H1 (cell line): ENCODE data around the gene TAX1BP1. TPM values are rescaled to one million over a fixed set of nuclear protein-coding genes. Genes with fewer than 3 reads are reported as not detected.

ENCODE experiments used
- CTCF ChIA-PET: fragments of 300-600 bp; sonication (Branson Sonifier 250); formaldehyde crosslinking; loops from one replicate; lab custom pipeline; 2021; ENCODE audit not compliant: partially characterized antibody; lab: Charles Lee
- POLR2A ChIA-PET: fragments of 300-600 bp; sonication (Branson Sonifier 250); formaldehyde crosslinking; loops from one replicate; lab custom pipeline; 2021; ENCODE audit warnings: inconsistent platforms; ENCODE audit not compliant: partially characterized antibody; lab: Charles Lee
- DNase-seq, 2 experiments: peaks; one replicate each; pipeline versions ENCODE4 v3.0.0 to v3.0.0-alpha.2; 2010 to 2022; ENCODE audit warnings: low spot score in 2 of 2, low read depth in 1 of 2, mixed read lengths in 1 of 2
- FAIRE-seq: peaks from 2 replicates; lab custom pipeline; 2011; peaks lifted over from hg19 to GRCh38; lab: Jason Lieb, UNC
- H2AFZ ChIP-seq: 2 replicates; pipeline ENCODE4 v1.8.1; 2012; ENCODE audit warnings: low read length, inconsistent platforms
- H2AK5ac ChIP-seq: 2 replicates; pipeline ENCODE4 v1.6.1; 2013; ENCODE audit warnings: low read depth, low read length
- H2BK120ac ChIP-seq: replicated peaks from 2 replicates; pipeline ENCODE3; 2013; ENCODE audit warnings: low read depth, low read length, inconsistent platforms
- H2BK12ac ChIP-seq: 2 replicates; pipeline ENCODE4 v1.6.1; 2013; ENCODE audit warnings: low read depth, low read length
- H2BK15ac ChIP-seq: 2 replicates; pipeline ENCODE4 v1.6.1; 2013; ENCODE audit warnings: low read length
- H2BK20ac ChIP-seq: 2 replicates; pipeline ENCODE4 v1.6.1; 2013; ENCODE audit warnings: low read length
- H2BK5ac ChIP-seq: 2 replicates; pipeline ENCODE4 v1.6.1; 2013; ENCODE audit warnings: low read depth, low read length
- H3K14ac ChIP-seq: 2 replicates; pipeline ENCODE4 v1.6.1; 2013; ENCODE audit warnings: inconsistent platforms; ENCODE audit not compliant: insufficient read length
- H3K18ac ChIP-seq: 2 replicates; pipeline ENCODE4 v1.6.1; 2013; ENCODE audit warnings: low read length; ENCODE audit errors: extremely low read depth
- H3K23ac ChIP-seq: 2 replicates; pipeline ENCODE4 v1.6.1; 2013; ENCODE audit warnings: inconsistent platforms; ENCODE audit not compliant: insufficient read length
- H3K23me2 ChIP-seq: 2 replicates; pipeline ENCODE4 v1.6.1; 2013; ENCODE audit warnings: low read depth, low read length
- H3K27ac ChIP-seq: 2 replicates; pipeline ENCODE4 v1.6.1; 2011; ENCODE audit warnings: low read depth, low read length, inconsistent platforms
- H3K27me3 ChIP-seq, 4 experiments: replicated peaks in 1 of 4; 1 replicate in 1 of 4; 2 replicates in 3 of 4; pipeline versions ENCODE4 v1.6.1 to v1.8.1; 2011 to 2013; ENCODE audit warnings: low read length in 3 of 4, mild to moderate bottlenecking in 3 of 4, inconsistent platforms in 2 of 4, mixed read lengths in 2 of 4, moderate library complexity in 1 of 4; ENCODE audit not compliant: control insufficient read depth in 3 of 4, insufficient read depth in 3 of 4; ENCODE audit errors: extremely low read depth in 1 of 4
- H3K36me3 ChIP-seq, 4 experiments: 2 replicates each; pipeline versions ENCODE4 v1.6.1 to v1.8.1; 2011 to 2013; ENCODE audit warnings: mild to moderate bottlenecking in 4 of 4, low read length in 3 of 4, moderate library complexity in 2 of 4, control low read depth in 1 of 4, inconsistent platforms in 1 of 4; ENCODE audit not compliant: insufficient read depth in 4 of 4, control insufficient read depth in 2 of 4
- H3K4ac ChIP-seq: replicated peaks from 2 replicates; pipeline ENCODE3; 2013; ENCODE audit warnings: low read length, low read depth, mixed read lengths, inconsistent platforms; ENCODE audit not compliant: insufficient read length
- H3K4me1 ChIP-seq, 4 experiments: replicated peaks in 1 of 4; 1 replicate in 1 of 4; 2 replicates in 3 of 4; pipeline versions ENCODE4 v1.6.1 to v1.8.1; 2011 to 2013; ENCODE audit warnings: low read length in 3 of 4, inconsistent platforms in 2 of 4, mixed read lengths in 1 of 4; ENCODE audit not compliant: insufficient read depth in 4 of 4, control insufficient read depth in 3 of 4
- H3K4me2 ChIP-seq, 2 experiments: 2 replicates each; pipeline versions ENCODE4 v1.6.1 to v1.8.1; 2011 to 2013; ENCODE audit warnings: low read depth in 2 of 2, low read length in 2 of 2, control low read depth in 1 of 2, inconsistent platforms in 1 of 2, mild to moderate bottlenecking in 1 of 2; ENCODE audit not compliant: insufficient read depth in 1 of 2
- H3K4me3 ChIP-seq, 4 experiments: fragments of 200-600, 300-600 bp in 1 of 4; sonication (generic), shearing (Covaris generic), sonication (Bioruptor Twin) in 1 of 4; 2 replicates each; pipeline versions ENCODE4 v1.5.1 to v1.8.1; 2011 to 2016; ENCODE audit warnings: low read length in 4 of 4, low read depth in 3 of 4, control low read depth in 2 of 4, inconsistent platforms in 2 of 4, mild to moderate bottlenecking in 2 of 4, mixed read lengths in 1 of 4, moderate library complexity in 1 of 4; ENCODE audit not compliant: insufficient read depth in 2 of 4; ENCODE audit errors: extremely low read depth in 1 of 4
- H3K56ac ChIP-seq: replicated peaks from 2 replicates; pipeline ENCODE3; 2013; ENCODE audit warnings: low read depth, mild to moderate bottlenecking, mixed read lengths, low read length, inconsistent platforms; ENCODE audit not compliant: insufficient read length
- H3K79me1 ChIP-seq: 2 replicates; pipeline ENCODE4 v1.6.1; 2013; ENCODE audit warnings: low read depth, low read length, control low read depth
- H3K79me2 ChIP-seq, 2 experiments: 2 replicates each; pipeline versions ENCODE4 v1.6.1 to v1.8.1; 2012 to 2013; ENCODE audit warnings: low read length in 2 of 2, mild to moderate bottlenecking in 2 of 2, inconsistent platforms in 1 of 2; ENCODE audit not compliant: insufficient read depth in 2 of 2, control insufficient read depth in 1 of 2
- H3K9ac ChIP-seq, 4 experiments: replicated peaks in 1 of 4; 1 replicate in 1 of 4; 2 replicates in 3 of 4; pipeline versions ENCODE4 v1.6.1 to v1.8.1; 2011 to 2013; ENCODE audit warnings: low read depth in 3 of 4, low read length in 3 of 4, control low read depth in 2 of 4, mild to moderate bottlenecking in 2 of 4, moderate library complexity in 2 of 4, inconsistent platforms in 1 of 4; ENCODE audit errors: extremely low read depth in 1 of 4
- H3K9me3 ChIP-seq, 2 experiments: 2 replicates each; pipeline versions ENCODE4 v1.6.1 to v1.8.1; 2012 to 2013; ENCODE audit warnings: mild to moderate bottlenecking in 2 of 2, moderate library complexity in 2 of 2, control low read depth in 1 of 2, inconsistent platforms in 1 of 2, low read depth in 1 of 2, low read length in 1 of 2, mixed read lengths in 1 of 2; ENCODE audit not compliant: insufficient read depth in 2 of 2
- H4K20me1 ChIP-seq, 2 experiments: replicated peaks in 1 of 2; 2 replicates each; pipeline versions ENCODE3 to v1.8.1; 2011 to 2013; ENCODE audit warnings: inconsistent platforms in 2 of 2, low read length in 2 of 2, mild to moderate bottlenecking in 1 of 2; ENCODE audit not compliant: insufficient read depth in 2 of 2, control insufficient read depth in 1 of 2
- H4K5ac ChIP-seq: 2 replicates; pipeline ENCODE4 v1.6.1; 2013; ENCODE audit warnings: low read length, low read depth, mixed read lengths, inconsistent platforms; ENCODE audit not compliant: insufficient read length
- H4K8ac ChIP-seq: 2 replicates; pipeline ENCODE4 v1.8.0; 2013; ENCODE audit warnings: mild to moderate bottlenecking, moderate library complexity, low read length, inconsistent platforms; ENCODE audit not compliant: insufficient read depth; ENCODE audit errors: extremely low read depth
- H4K91ac ChIP-seq: replicated peaks from 2 replicates; pipeline ENCODE3; 2013; ENCODE audit warnings: low read length, mixed read lengths, inconsistent platforms; ENCODE audit not compliant: insufficient read length
- GABPA ChIP-seq: IDR thresholded peaks from 2 replicates; pipeline ENCODE4 v1.6.1; 2011; ENCODE audit warnings: mild to moderate bottlenecking, low read length, moderate library complexity, borderline replicate concordance; ENCODE audit not compliant: insufficient read depth
- WGBS, 2 experiments: shearing (Covaris generic) in 1 of 2; methylation state at CpG; one replicate each; pipeline versions ENCODE4 v1.1.6 to v1.1.7; 2013 to 2015; ENCODE audit warnings: low lambda C conversion rate in 2 of 2, mixed read lengths in 2 of 2, inconsistent platforms in 1 of 2, low coverage in 1 of 2, missing lambda C conversion rate in 1 of 2; ENCODE audit not compliant: insufficient replicate concordance in 2 of 2, insufficient coverage in 1 of 2, insufficient read length in 1 of 2; ENCODE audit errors: extremely low coverage in 1 of 2, missing lambda C conversion rate in 1 of 2; 5-methylcytosine and 5-hydroxymethylcytosine counted together
- polyA plus RNA-seq, 7 experiments: library from polyadenylated mRNA; depleted of rRNA in 3 of 7; stranded (reverse) in 5 of 7; unstranded in 2 of 7; fragments of >200 nt in 5 of 7; fragments of 200-250 nt in 2 of 7; gene quantifications; 1 replicate in 5 of 7; 2 replicates in 1 of 7; 4 replicates in 1 of 7; pipeline versions ENCODE4 v1.2.1 to v1.2.3, GENCODE V29; 2011 to 2013; ENCODE audit warnings: missing spikeins in 2 of 7, mixed read lengths in 2 of 7
- total RNA-seq: library from RNA; stranded (reverse); fragmentation: NEBNext Ultra II Directional; extraction: Animal tissue kit (Norgen Biotek cat#: 25700); gene quantifications from 2 replicates; pipeline ENCODE4 v1.2.1, GENCODE V29; 2021

The TAX1BP1 gene
- total and polyA plus RNA-seq, 2 of the 8 experiments (the other 6 are each of a cell fraction or from before 2014, with no cell fraction given): 56.0 to 62.7 TPM

GRCh38 chr7:27802999-27803398 is 63.0 kb downstream of the TAX1BP1 start:
- Histone ChIP-seq H2BK5ac (no peak overlapping the region), H3K56ac (no peak overlapping the region), H3K4me1 (peaks cover 0 to 5% (median 0%) of the 10 kb centered on the region in 4 experiments; a peak in 3 of 7 replicates), H2BK15ac (no peak overlapping the region), H3K36me3 (no peaks in the 10 kb centered on the region), H2BK120ac (no peak overlapping the region), H2BK12ac (no peak overlapping the region), H3K27ac (no peak overlapping the region), H3K23me2 (no peaks in the 10 kb centered on the region), H2BK20ac (no peak overlapping the region), H3K27me3 (no peaks in the 10 kb centered on the region), H4K20me1 (no peaks in the 10 kb centered on the region), H3K14ac (no peak overlapping the region), H3K4ac (no peak overlapping the region), H3K79me1 (no peaks in the 10 kb centered on the region), H2AFZ (no peak overlapping the region), H3K23ac (no peak overlapping the region), H3K9ac (no peak overlapping the region), H4K8ac (no peak overlapping the region), H3K79me2 (no peaks in the 10 kb centered on the region), H4K5ac (no peak overlapping the region), H2AK5ac (no peak overlapping the region), H3K18ac (no peak overlapping the region), H3K4me3 (no peak overlapping the region), H3K4me2 (no peak overlapping the region), H3K9me3 (no peaks in the 10 kb centered on the region), H4K91ac (no peak overlapping the region)
- ChIA-PET CTCF (interaction anchor here (0.7 to 1.0 kb wide), 2 partner anchors 18 to 117 kb away, joined by 3 read pairs; no protein-coding TSS in a partner anchor), POLR2A (no interaction called here)
- DNase-seq (no peak), FAIRE-seq (no peak)
- WGBS, 2 experiments: 73% methylated on average over 2 of the region's 2 CpGs; no CpG with 5 or more reads in 1 of the 2 experiments
- no peak for TF ChIP-seq GABPA
